A549 treated with AZD9567 at 1 μM for 4 hours (cell line): Measurements from ENCODE around the gene UCP2. TPM values are rescaled to one million over a fixed set of nuclear protein-coding genes. Genes with fewer than 3 reads are reported as not detected.

Experiments
- total RNA-seq: library from RNA; stranded (reverse); fragments of 200-300 nt; extraction: Qiagen RNA extraction; gene quantifications from 5 replicates; pipeline ENCODE4 v1.2.3, GENCODE V29; 2022; ENCODE audit not compliant: insufficient read depth

The UCP2 gene
- 79.0 to 90.5 TPM (median 85.6 TPM) in 5 replicates for total RNA-seq

GRCh38 chr11:73982595-73982989 is at the start of gene UCP2:
Gene UCP2 (minus strand): TSS chr11:73982843. CDS start chr11:73978378, 4,465 bp downstream.

GRCh38 chr11:74008373-74009229 is 26.0 kb upstream of the UCP2 start, which contains the start of gene UCP3:
Gene UCP3 (minus strand): TSS chr11:74009085. CDS start chr11:74007042, 2,043 bp downstream.

GRCh38 chr11:73950869-73951710 is 31.6 kb downstream of the UCP2 start, which contains the start of gene DNAJB13:
Gene DNAJB13 (plus strand): TSS chr11:73951026. CDS start chr11:73951070, 44 bp downstream.

Other genes starting within 250 kb of the UCP2 start
- gene RAB6A, start 221.8 kb downstream of the UCP2 start, total RNA-seq, result 51.9 to 68.8 TPM (median 63.6 TPM) in 5 replicates
- gene MRPL48, start 195.0 kb downstream of the UCP2 start, total RNA-seq, result 48.4 to 60.2 TPM (median 49.3 TPM) in 5 replicates
- gene COA4, start 106.0 kb downstream of the UCP2 start, total RNA-seq, result 112 to 136 TPM (median 130 TPM) in 5 replicates
- 11.7 to 14.7 TPM (median 12.2 TPM) in 5 replicates for gene PAAF1, start 105.8 kb downstream of the UCP2 start, total RNA-seq
- gene DNAJB13, start 31.8 kb downstream of the UCP2 start, total RNA-seq, result 0.41 to 0.60 TPM (median 0.46 TPM) in 4 of 5 replicates, not detected in the other
- 0.75 to 2.1 TPM (median 1.3 TPM) in 5 replicates for gene UCP3, start 26.2 kb upstream of the UCP2 start, total RNA-seq
- 14.6 to 26.9 TPM (median 16.0 TPM) in 5 replicates for gene C2CD3, start 188.2 kb upstream of the UCP2 start, total RNA-seq
- 54.5 to 61.7 TPM (median 56.7 TPM) in 5 replicates for gene PPME1, start 188.4 kb upstream of the UCP2 start, total RNA-seq